ENCODE results near the gene TFE3.

GRCh38 chrX:49066278-49066677 lies 23.1 kb upstream of the TFE3 start:
- TF ChIP-seq CTCF (IDR thresholded peaks at IDR 0.05) (no peak), POLR2A (IDR thresholded peaks at IDR 0.05) (no peak)

All from heart left ventricle (tissue), 13 donors.